Measurements from ENCODE around the gene RHBDD1. TPM values are rescaled to one million over a fixed set of nuclear protein-coding genes. Genes with fewer than 3 reads are reported as not detected.
A peak's percentile ranks its signal among the peaks of the same experiment; 100 is the strongest.

The RHBDD1 gene
- polyA plus RNA-seq, 3 donors = 8.1 to 19.5 (median 15.5) TPM

GRCh38 chr2:227016894-227017293 is 181.0 kb downstream of the RHBDD1 start:
- no peak overlapping the region for H3K27ac Mint-ChIP-seq
- intact Hi-C loops (cut with micrococcal nuclease) = no loop called here
- Histone ChIP-seq H4K20me1 (ENCODE audit: insufficient read depth, low read length) (no peaks in the 10 kb centered on the region), H3K9me3 (replicated peaks in 1 of 2; ENCODE audit: control insufficient read depth in 1 of 2, insufficient read depth in 1 of 2, low read length in 2 of 2) (no peaks in the 10 kb centered on the region), H3K4me3 (replicated peaks in 1 of 3; ENCODE audit: low read depth in 2 of 3, low read length in 3 of 3) (no peak overlapping the region), H3K27me3 (ENCODE audit: control insufficient read depth in 2 of 2, insufficient read depth in 2 of 2, low read length in 2 of 2) (no peaks in the 10 kb centered on the region), H3K36me3 (replicated peaks in 1 of 2; ENCODE audit: control insufficient read depth in 1 of 2, insufficient read depth in 2 of 2, low read length in 2 of 2) (no peaks in the 10 kb centered on the region), H2AFZ (ENCODE audit: insufficient read depth, low read depth, low read length, poor library complexity, severe bottlenecking) (no peak overlapping the region), H3K4me1 (ENCODE audit: control insufficient read depth in 1 of 2, insufficient read depth in 2 of 2, low read length in 2 of 2) (peaks cover 0 to 13% of the 10 kb centered on the region in 2 donors), H3K79me2 (ENCODE audit: insufficient read depth, low read length) (no peaks in the 10 kb centered on the region), H3K4me2 (replicated peaks; ENCODE audit: extremely low read depth, low read length, poor library complexity, severe bottlenecking) (no peak overlapping the region), H3K27ac (ENCODE audit: low read depth in 1 of 2, low read length in 2 of 2) (no peak overlapping the region), H3K9ac (ENCODE audit: insufficient read depth, low read length, poor library complexity, severe bottlenecking) (no peak overlapping the region)
- H3K4me3 Mint-ChIP-seq = no peak overlapping the region
- TF ChIP-seq CTCF (IDR thresholded peaks at IDR 0.05) = no peak
- peaks cover 6% of the 10 kb centered on the region for H3K4me1 Mint-ChIP-seq
- H3K27me3 Mint-ChIP-seq (ENCODE audit: low read depth in 3 of 3) = peaks cover 4 to 10% (median 4%) of the 10 kb centered on the region in 3 donors
- DNase-seq = no peak
- no CpG with 5 or more reads among the region's 4 CpGs for WGBS (ENCODE audit: insufficient coverage)
- no peaks in the 10 kb centered on the region for H3K36me3 Mint-ChIP-seq
- peaks cover 0 to 3% (median 0%) of the 10 kb centered on the region in 7 donors for H3K9me3 Mint-ChIP-seq

GRCh38 chr2:227020416-227020815 is 184.6 kb downstream of the RHBDD1 start:
- intact Hi-C loops (cut with micrococcal nuclease) = no loop called here
- peaks cover 6% of the 10 kb centered on the region for H3K4me1 Mint-ChIP-seq
- Histone ChIP-seq H3K27me3 (ENCODE audit: control insufficient read depth in 2 of 2, insufficient read depth in 2 of 2, low read length in 2 of 2) (no peaks in the 10 kb centered on the region), H4K20me1 (ENCODE audit: insufficient read depth, low read length) (no peaks in the 10 kb centered on the region), H3K4me3 (replicated peaks in 1 of 3; ENCODE audit: low read depth in 2 of 3, low read length in 3 of 3) (no peak overlapping the region), H3K79me2 (ENCODE audit: insufficient read depth, low read length) (no peaks in the 10 kb centered on the region), H2AFZ (ENCODE audit: insufficient read depth, low read depth, low read length, poor library complexity, severe bottlenecking) (no peak overlapping the region), H3K9me3 (replicated peaks in 1 of 2; ENCODE audit: control insufficient read depth in 1 of 2, insufficient read depth in 1 of 2, low read length in 2 of 2) (no peaks in the 10 kb centered on the region), H3K36me3 (replicated peaks in 1 of 2; ENCODE audit: control insufficient read depth in 1 of 2, insufficient read depth in 2 of 2, low read length in 2 of 2) (no peaks in the 10 kb centered on the region), H3K4me2 (replicated peaks; ENCODE audit: extremely low read depth, low read length, poor library complexity, severe bottlenecking) (no peak overlapping the region), H3K27ac (ENCODE audit: low read depth in 1 of 2, low read length in 2 of 2) (no peak overlapping the region), H3K9ac (ENCODE audit: insufficient read depth, low read length, poor library complexity, severe bottlenecking) (no peak overlapping the region), H3K4me1 (ENCODE audit: control insufficient read depth in 1 of 2, insufficient read depth in 2 of 2, low read length in 2 of 2) (peaks cover 0 to 13% of the 10 kb centered on the region in 2 donors)
- no peak for TF ChIP-seq CTCF (IDR thresholded peaks at IDR 0.05)
- H3K4me3 Mint-ChIP-seq = no peak overlapping the region
- peak overlapping the region in 2 of 7 donors; percentile 23 to 65 for H3K27ac Mint-ChIP-seq
- peaks cover 0 to 7% (median 4%) of the 10 kb centered on the region in 3 donors for H3K27me3 Mint-ChIP-seq (ENCODE audit: low read depth in 3 of 3)
- 40% methylated on average over 1 of the region's 2 CpGs for WGBS (ENCODE audit: insufficient coverage)
- H3K36me3 Mint-ChIP-seq = no peaks in the 10 kb centered on the region
- DNase-seq = peak in 2 of 3 donors; percentile 16 to 34
- peaks cover 0 to 2% (median 0%) of the 10 kb centered on the region in 7 donors for H3K9me3 Mint-ChIP-seq

All from CD14-positive monocyte (primary cell).